Heart right ventricle (tissue), 16 donors: ENCODE measurements around the gene CHST3. TPM values are rescaled to one million over a fixed set of nuclear protein-coding genes. Genes with fewer than 3 reads are reported as not detected.

Experiments used
- ATAC-seq, 8 donors: fragments of 200-7000 bp; cut with Tn5 transposase; one replicate each; pipeline ENCODE4 v1.9.1; 2020; ENCODE audit warnings: mild to moderate bottlenecking in 8 of 8, moderate library complexity in 8 of 8, moderate number of reproducible peaks in 1 of 8
- DNase-seq, 2 donors: peaks; one replicate each; pipeline ENCODE4 v3.0.0-alpha.2; 2020
- H3K27ac ChIP-seq, 10 donors: fragments of 200-600 bp; sonication (generic) in 2 of 10; one replicate each; pipeline versions ENCODE4 v1.5.0 to v1.8.0; 2020 to 2022; ENCODE audit warnings: mild to moderate bottlenecking in 3 of 10
- H3K27me3 ChIP-seq, 7 donors: fragments of 200-600 bp; one replicate each; pipeline ENCODE4 v1.8.0; 2021 to 2022; ENCODE audit warnings: mild to moderate bottlenecking in 2 of 7
- H3K36me3 ChIP-seq, 9 donors: fragments of 200-600 bp; sonication (generic) in 1 of 9; one replicate each; pipeline versions ENCODE4 v1.5.0 to v1.8.0; 2020 to 2022; ENCODE audit warnings: mild to moderate bottlenecking in 2 of 9
- H3K4me1 ChIP-seq, 9 donors: fragments of 200-600 bp; sonication (generic) in 1 of 9; one replicate each; pipeline versions ENCODE4 v1.5.0 to v1.8.0; 2020 to 2022; ENCODE audit warnings: mild to moderate bottlenecking in 4 of 9
- H3K4me3 ChIP-seq, 10 donors: fragments of 200-600 bp; sonication (generic) in 2 of 10; one replicate each; pipeline versions ENCODE4 v1.5.0 to v1.8.0; 2020 to 2022; ENCODE audit warnings: mild to moderate bottlenecking in 7 of 10, moderate library complexity in 2 of 10
- H3K9me3 ChIP-seq, 11 donors: fragments of 200-600 bp in 10 of 11; sonication (generic) in 2 of 11; one replicate each; pipeline versions ENCODE4 v1.5.0 to v1.8.0; 2013 to 2022; ENCODE audit warnings: mild to moderate bottlenecking in 2 of 11, control low read depth in 1 of 11, moderate library complexity in 1 of 11
- WGBS, 2 donors: extraction: QIAGEN DNeasy Blood & Tissue Kit; methylation state at CpG; one replicate each; pipeline ENCODE4 v1.1.7; 2013; ENCODE audit warnings: inconsistent platforms in 1 of 2; 5-methylcytosine and 5-hydroxymethylcytosine counted together
- intact Hi-C, 10 donors: fragments of 100-400 bp; cut with DNase I; formaldehyde crosslinking; loops; one replicate each; pipeline versions ENCODE4 v1.11.1 to v1.14.2; 2022
- polyA plus RNA-seq, 2 donors: library from polyadenylated mRNA; stranded (reverse); fragments of 200-250 nt; gene quantifications; one replicate each; pipeline ENCODE4 v1.2.3, GENCODE V29; 2013
- total RNA-seq, 10 donors: library from RNA; stranded (reverse); fragmentation: NEBNext Ultra II Directional in 3 of 10; extraction: Animal tissue kit (Norgen Biotek cat#: 25700) in 3 of 10; gene quantifications; one replicate each; pipeline versions ENCODE4 v1.2.1 to v1.2.4, GENCODE V29; 2021 to 2023
- TF ChIP-seq, protein P1 (sequence below), 9 donors: fragments of 200-600 bp; sonication (generic) in 2 of 9; IDR thresholded peaks; one replicate each; pipeline versions ENCODE4 v1.5.0 to v1.8.0; 2021 to 2022; ENCODE audit warnings: antibody characterized with exemption in 9 of 9, mild to moderate bottlenecking in 5 of 9, moderate library complexity in 1 of 9
- donor health status: Arrhythmogenic right ventricular cardiomyopathy.
- donor health status: ischemic (EF 13 %, LVEDD 7.1; RV severe dilation, severe dysfunction).
- donor health status: healthy with polysubstance abuse.
- donor health status: DM: no; HTN: yes; CAD: no.
- donor health status: DM: no; HTN: no; CAD: no.
- donor health status: ischemic (EF 25% LVEDD 6.9; RV normal size, moderate dysfunction).
- donor health status: ischemic (EF 25% LVEDD 5.7; RV mildly dilated, moderate dysfunction).
- donor health status: healthy.
- donor health status: DM: yes; HTN: yes; CAD: no.
- donor health status: Ischemic cardiomyopathy.
- donor health status: ischemic (EF 35%, LVEDD 5.7; RV mildly dilated, moderate dysfunction).
- donor health status: nonischemic (EF 11% LVEDD 7.7; RV severe dilation, severe dysfunction).
- donor health status: DM: yes; HTN: yes; CAD: no.
- donor health status: PGD.
- donor health status: ischemic (EF 29% LVEDD 5.4; RV normal size, mild dysfunction).
- donor health status: nonischemic (EF 23%, LVEDD 6.1; RV moderate dilation, normal function).

Gene CHST3
- total and polyA plus RNA-seq, 12 donors, result 6.3 to 28.7 (median 20.5) TPM

DNA sequence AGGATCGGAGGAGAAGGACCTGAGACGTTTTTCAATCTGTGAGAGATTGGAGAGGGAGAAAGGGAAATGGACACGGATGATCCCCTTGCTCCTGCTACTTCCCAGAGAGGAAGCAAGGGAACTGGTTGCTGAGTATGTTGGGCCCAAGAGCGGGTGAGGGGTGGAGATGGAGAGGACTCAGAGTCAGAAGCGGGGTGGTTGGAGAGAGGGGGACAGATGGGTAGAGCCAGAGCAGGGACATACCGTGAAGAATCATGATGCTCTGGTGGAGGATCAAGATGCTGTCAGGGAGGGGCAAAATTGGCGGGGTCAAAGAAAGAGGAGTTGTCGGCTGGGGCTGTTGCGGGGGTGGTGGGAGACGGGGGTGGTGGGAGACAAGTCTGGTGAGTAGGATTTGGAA lies 2.4 kb upstream of the CHST3 start:
- Histone ChIP-seq H3K4me3 (no peak overlapping the region), H3K27me3 (peaks cover 0 to 28% (median 0%) of the 10 kb centered on the region in 7 donors), H3K36me3 (no peaks in the 10 kb centered on the region), H3K27ac (no peak overlapping the region), H3K4me1 (peaks cover 11 to 37% (median 31%) of the 10 kb centered on the region in 9 donors), H3K9me3 (no peaks in the 10 kb centered on the region)
- intact Hi-C loops, result loop anchor here in 7 of 10 donors (2.0 to 10.0 kb wide), 9 partner anchors 45 to 375 kb away; partner anchors contain the start of genes ANAPC16 (in 1 of the 7) and ASCC1 (in 1 of the 7)
- no peak for ATAC-seq
- DNase-seq, result no peak
- TF ChIP-seq, protein P1, sequence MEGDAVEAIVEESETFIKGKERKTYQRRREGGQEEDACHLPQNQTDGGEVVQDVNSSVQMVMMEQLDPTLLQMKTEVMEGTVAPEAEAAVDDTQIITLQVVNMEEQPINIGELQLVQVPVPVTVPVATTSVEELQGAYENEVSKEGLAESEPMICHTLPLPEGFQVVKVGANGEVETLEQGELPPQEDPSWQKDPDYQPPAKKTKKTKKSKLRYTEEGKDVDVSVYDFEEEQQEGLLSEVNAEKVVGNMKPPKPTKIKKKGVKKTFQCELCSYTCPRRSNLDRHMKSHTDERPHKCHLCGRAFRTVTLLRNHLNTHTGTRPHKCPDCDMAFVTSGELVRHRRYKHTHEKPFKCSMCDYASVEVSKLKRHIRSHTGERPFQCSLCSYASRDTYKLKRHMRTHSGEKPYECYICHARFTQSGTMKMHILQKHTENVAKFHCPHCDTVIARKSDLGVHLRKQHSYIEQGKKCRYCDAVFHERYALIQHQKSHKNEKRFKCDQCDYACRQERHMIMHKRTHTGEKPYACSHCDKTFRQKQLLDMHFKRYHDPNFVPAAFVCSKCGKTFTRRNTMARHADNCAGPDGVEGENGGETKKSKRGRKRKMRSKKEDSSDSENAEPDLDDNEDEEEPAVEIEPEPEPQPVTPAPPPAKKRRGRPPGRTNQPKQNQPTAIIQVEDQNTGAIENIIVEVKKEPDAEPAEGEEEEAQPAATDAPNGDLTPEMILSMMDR (IDR thresholded peaks at IDR 0.05), result no peak
- WGBS, 2 donors, result 94 to 95% methylated on average over 10 of the region's 10 CpGs

DNA sequence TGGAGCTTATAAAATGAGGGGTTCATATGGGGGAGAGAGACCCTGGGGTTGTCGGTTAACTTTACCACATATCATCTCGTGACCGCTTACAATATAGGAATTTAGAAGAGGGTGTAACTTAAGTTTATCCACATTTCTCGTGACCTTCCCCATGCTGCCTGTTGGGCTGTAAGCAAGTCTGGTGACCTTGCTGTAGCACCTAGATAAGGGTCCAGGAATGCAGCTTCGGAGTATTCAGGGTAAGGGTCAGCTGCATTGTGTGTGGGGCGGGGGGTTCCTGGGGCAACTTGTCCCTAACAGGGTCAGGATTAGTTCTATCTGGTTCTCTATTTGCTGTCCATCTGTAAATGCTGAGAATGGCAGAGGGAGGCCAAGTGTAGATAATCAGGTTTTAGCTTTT lies 1.3 kb upstream of the CHST3 start:
- intact Hi-C loops, result loop anchor here in 7 of 10 donors (2.0 to 10.0 kb wide), 9 partner anchors 44 to 374 kb away; partner anchors contain the start of genes ANAPC16 (in 1 of the 7) and ASCC1 (in 1 of the 7)
- DNase-seq (no peak), ATAC-seq (no peak)
- Histone ChIP-seq H3K9me3 (no peaks in the 10 kb centered on the region), H3K36me3 (peaks cover 0 to 3% (median 0%) of the 10 kb centered on the region in 9 donors), H3K27me3 (peaks cover 0 to 28% (median 0%) of the 10 kb centered on the region in 7 donors), H3K4me3 (peak overlapping the region in 2 of 10 donors; percentile 82 to 95), H3K27ac (peak overlapping the region; percentile 92 to 100 (median 98)), H3K4me1 (peaks cover 11 to 47% (median 36%) of the 10 kb centered on the region in 9 donors)
- 62 to 69% methylated on average over 6 of the region's 6 CpGs for WGBS, 2 donors
- TF ChIP-seq, protein P1 (IDR thresholded peaks at IDR 0.05), result no peak

DNA sequence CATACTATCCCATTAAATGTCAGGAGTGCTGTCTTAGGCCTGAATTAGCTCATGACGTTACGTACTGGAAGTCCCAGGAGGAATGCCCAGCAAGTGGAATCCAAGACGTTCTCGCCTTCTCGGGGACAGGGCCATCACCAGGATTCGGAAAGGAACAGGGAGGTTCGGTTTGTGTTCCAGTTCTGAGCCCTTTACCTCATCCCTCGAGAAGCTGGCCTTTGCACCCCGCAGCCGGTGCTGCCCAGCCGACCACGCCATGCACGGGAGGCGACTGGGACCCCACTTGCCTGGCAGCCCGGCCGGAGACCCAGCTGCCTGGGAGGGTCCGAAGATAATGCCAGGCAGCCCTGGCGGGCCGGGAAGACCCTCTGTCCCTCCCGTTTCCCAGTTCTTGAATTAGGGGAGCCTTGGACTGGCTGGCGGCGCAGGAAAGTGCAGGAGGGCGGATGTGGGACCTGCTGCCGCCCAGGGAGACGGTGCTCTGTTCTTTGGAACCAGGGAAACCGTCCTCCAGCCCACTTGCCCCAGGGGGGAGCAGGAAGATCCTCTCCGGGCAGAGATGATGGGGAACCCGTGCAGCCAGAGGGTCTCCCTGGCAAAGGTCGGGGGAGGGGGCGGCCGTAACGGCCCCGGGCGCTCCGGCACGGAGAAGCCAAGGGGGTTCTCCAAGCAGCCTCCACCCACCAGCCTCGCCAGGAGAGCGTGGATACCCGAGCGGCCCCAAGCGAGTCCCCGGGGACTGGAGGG lies 671 bp upstream of the CHST3 start:
- ATAC-seq (peak; percentile 40 to 83 (median 66)), DNase-seq (peak; percentile 45 to 77)
- Histone ChIP-seq H3K27ac (peak overlapping the region; percentile 92 to 100 (median 98)), H3K4me3 (peak overlapping the region; percentile 67 to 95 (median 84)), H3K27me3 (peaks cover 0 to 28% (median 0%) of the 10 kb centered on the region in 7 donors), H3K9me3 (no peaks in the 10 kb centered on the region), H3K36me3 (peaks cover 0 to 3% (median 0%) of the 10 kb centered on the region in 9 donors), H3K4me1 (peaks cover 11 to 53% (median 42%) of the 10 kb centered on the region in 9 donors)
- TF ChIP-seq, protein P1 (IDR thresholded peaks at IDR 0.05), result no peak
- WGBS, 2 donors, result 14 to 17% methylated on average over 40 to 42 of the region's 42 CpGs
- intact Hi-C loops, result loop anchor here in 7 of 10 donors (2.0 to 10.0 kb wide), 9 partner anchors 44 to 374 kb away; partner anchors contain the start of genes ANAPC16 (in 1 of the 7) and ASCC1 (in 1 of the 7)

DNA sequence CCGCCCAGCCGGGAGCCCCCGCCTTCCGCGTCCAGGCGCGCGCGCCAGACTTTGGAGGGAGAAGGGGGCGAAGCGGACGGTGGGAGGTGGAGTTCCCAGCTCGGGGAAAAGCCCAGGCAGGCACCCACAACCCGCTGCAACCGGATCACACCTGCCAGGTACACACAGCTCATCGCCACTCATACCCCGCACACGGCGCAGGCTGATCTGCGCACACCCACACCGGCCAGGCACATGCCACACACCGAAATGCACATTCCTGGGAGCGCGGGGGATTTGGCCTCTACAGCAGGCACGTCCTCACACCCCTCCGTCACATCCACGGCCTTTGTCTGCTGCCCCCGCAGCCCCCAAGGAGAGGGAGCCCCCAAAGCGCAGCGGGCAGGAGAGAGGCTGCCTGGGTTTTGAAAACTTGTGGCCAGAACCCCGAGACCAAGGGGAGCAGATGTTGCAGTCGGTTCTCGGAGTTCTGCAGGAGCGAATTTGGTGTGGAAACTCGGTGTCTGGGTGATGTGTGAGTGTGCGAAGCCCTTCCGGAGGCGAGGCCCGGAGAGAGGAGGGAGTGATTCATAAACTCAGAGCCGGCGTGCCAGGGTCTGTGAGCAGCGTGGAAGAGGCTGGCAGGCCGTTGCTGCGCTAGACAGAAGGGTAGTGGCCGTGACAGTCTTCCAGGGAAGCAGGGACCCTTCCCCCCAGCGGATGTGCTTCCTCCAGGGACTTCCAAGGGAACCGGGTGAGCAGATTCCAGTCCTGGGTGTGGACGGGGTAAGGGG lies 734 bp downstream of the CHST3 start:
- Histone ChIP-seq H3K27me3 (peaks cover 0 to 28% (median 0%) of the 10 kb centered on the region in 7 donors), H3K4me3 (peak overlapping the region; percentile 67 to 95 (median 84)), H3K9me3 (no peaks in the 10 kb centered on the region), H3K36me3 (peaks cover 0 to 14% (median 0%) of the 10 kb centered on the region in 9 donors), H3K27ac (peak overlapping the region; percentile 92 to 100 (median 98)), H3K4me1 (peaks cover 11 to 67% (median 53%) of the 10 kb centered on the region in 9 donors)
- 1 to 2% methylated on average over 48 of the region's 48 CpGs for WGBS, 2 donors
- peak; percentile 36 to 62 (median 46) for ATAC-seq
- DNase-seq, result peak; percentile 63 to 69
- intact Hi-C loops, result loop anchor here in 7 of 10 donors (5.0 to 10.0 kb wide), 9 partner anchors 42 to 372 kb away; partner anchors contain the start of genes ANAPC16 (in 1 of the 7) and ASCC1 (in 1 of the 7)
- TF ChIP-seq, protein P1 (IDR thresholded peaks at IDR 0.05), result no peak
